ENCODE measurements around the gene LRP5.

DNA sequence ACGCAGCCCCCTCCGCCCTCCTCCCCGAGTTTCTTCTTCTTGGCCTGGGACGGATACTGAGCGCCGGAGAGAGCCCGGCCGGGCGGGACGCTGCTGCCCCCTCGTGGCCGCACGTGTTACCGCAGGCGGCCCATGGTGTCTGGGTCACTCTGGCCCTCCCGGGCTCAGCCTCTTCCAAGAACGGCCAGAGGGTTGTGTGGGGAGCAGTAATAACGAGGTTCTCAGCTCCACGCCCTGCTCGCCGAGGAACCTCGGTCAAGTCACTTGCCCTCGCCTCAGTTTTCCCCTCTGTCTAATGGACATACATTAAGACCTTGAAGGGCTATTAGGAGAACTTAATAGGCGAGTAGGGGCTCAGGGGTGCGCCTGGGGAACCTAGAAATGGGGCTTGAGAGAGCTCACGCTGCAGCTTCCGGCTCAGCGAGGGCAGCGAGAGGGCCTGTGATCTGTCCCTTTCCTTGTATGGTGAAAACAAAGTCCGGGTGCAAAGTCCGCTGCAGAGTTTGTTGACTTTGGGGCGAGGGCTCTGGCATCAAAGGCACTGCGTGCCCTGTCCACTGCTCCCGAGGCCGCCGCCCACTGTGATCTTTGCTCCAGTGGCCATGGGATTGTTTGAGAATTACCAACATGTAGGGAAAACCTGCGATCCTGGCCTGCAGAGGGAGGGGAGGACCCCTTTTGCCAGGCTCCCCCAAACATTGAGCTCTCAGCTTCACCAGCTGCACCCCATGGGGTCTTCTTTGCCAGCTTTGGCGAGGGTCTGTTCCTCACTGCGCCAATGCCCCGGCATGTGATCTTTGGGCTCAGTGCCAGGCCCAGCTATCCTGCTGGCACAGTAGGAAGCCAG is 14.4 kb upstream of the LRP5 start:
- TF ChIP-seq GATA2 (IDR thresholded peaks at IDR 0.05; ENCODE audit: low read depth, low read length): no peak
- TF ChIP-seq GATA3 (IDR thresholded peaks at IDR 0.05; ENCODE audit: low read depth, low read length): no peak

Data from SH-SY5Y (cell line).